WERI-Rb-1 (cell line): Measurements from ENCODE around the gene UQCRFS1.
A peak's percentile ranks its signal among the peaks of the same experiment; 100 is the strongest.

Experiments used
- DNase-seq: peaks from one replicate; pipeline ENCODE4 v3.0.0-alpha.2; 2020
- H3K27ac ChIP-seq: fragments of 250-450 bp; sonication (Bioruptor Pico); 2 replicates; pipeline ENCODE4 v1.5.1; 2020; ENCODE audit warnings: mild to moderate bottlenecking, moderate library complexity
- H3K27me3 ChIP-seq: fragments of 250-450 bp; sonication (Bioruptor Pico); 2 replicates; pipeline ENCODE4 v1.5.1; 2021; ENCODE audit warnings: mild to moderate bottlenecking, low read depth, moderate library complexity; ENCODE audit not compliant: insufficient read depth, severe bottlenecking
- H3K36me3 ChIP-seq: fragments of 250-450 bp; sonication (Bioruptor Pico); 2 replicates; pipeline ENCODE4 v1.5.1; 2020; ENCODE audit warnings: mild to moderate bottlenecking, moderate library complexity
- H3K4me3 ChIP-seq: 2 replicates; pipeline ENCODE4 v1.5.1; 2011; ENCODE audit warnings: low read depth, mild to moderate bottlenecking, control low read depth, low read length
- H3K9me3 ChIP-seq: fragments of 250-450 bp; sonication (Bioruptor Pico); 2 replicates; pipeline ENCODE4 v1.5.1; 2021; ENCODE audit warnings: mild to moderate bottlenecking, moderate library complexity; ENCODE audit not compliant: severe bottlenecking
- CTCF ChIP-seq: IDR thresholded peaks from 2 replicates; pipeline ENCODE4 v1.5.1; 2011; ENCODE audit warnings: low read depth, mild to moderate bottlenecking, control low read depth, inconsistent platforms, low read length

Gene UQCRFS1

GRCh38 chr19:29212648-29213573 lies at the start of gene UQCRFS1:
TSS of gene UQCRFS1 (minus strand) at chr19:29213151. CDS start at chr19:29213118, 33 bp downstream.
- peak within 1 kb of the TSS; percentile 96 for H3K27ac ChIP-seq
- no peak for TF ChIP-seq CTCF
- peaks cover 2% of the 10 kb centered on the region for H3K27me3 ChIP-seq
- DNase-seq, result peak; percentile 97
- H3K9me3 ChIP-seq, result peaks cover 6% of the 10 kb centered on the region
- H3K36me3 ChIP-seq, result peaks cover 26% of the 10 kb centered on the region
- H3K4me3 ChIP-seq, result peak within 1 kb of the TSS; percentile 99

- peaks cover 71% of the 10 kb centered on the region for H3K27me3 ChIP-seq
- no peaks in the 10 kb centered on the region for H3K9me3 ChIP-seq
- TF ChIP-seq CTCF, result no peak
- H3K36me3 ChIP-seq, result no peaks in the 10 kb centered on the region
- H3K4me3 ChIP-seq, result no peak overlapping the region
- no peak overlapping the region for H3K27ac ChIP-seq
- DNase-seq, result no peak
These were observed 49.1 kb upstream of the UQCRFS1 start for GRCh38 chr19:29262085-29262484.

- H3K36me3 ChIP-seq, result no peaks in the 10 kb centered on the region
- peak; percentile 66 for TF ChIP-seq CTCF
- H3K27ac ChIP-seq, result no peak overlapping the region
- H3K27me3 ChIP-seq, result peaks cover 69% of the 10 kb centered on the region
- no peak overlapping the region for H3K4me3 ChIP-seq
- H3K9me3 ChIP-seq, result no peaks in the 10 kb centered on the region
- DNase-seq, result peak; percentile 59
These were observed 47.7 kb upstream of the UQCRFS1 start for GRCh38 chr19:29260477-29261317.

- Histone ChIP-seq H3K27me3 (peaks cover 70% of the 10 kb centered on the region), H3K27ac (no peak overlapping the region), H3K36me3 (no peaks in the 10 kb centered on the region), H3K9me3 (no peaks in the 10 kb centered on the region), H3K4me3 (no peak overlapping the region)
- no peak for DNase-seq
- no peak for TF ChIP-seq CTCF
These were observed 46.9 kb upstream of the UQCRFS1 start for GRCh38 chr19:29259867-29260281.

GRCh38 chr19:29259153-29259552 lies 46.2 kb upstream of the UQCRFS1 start:
- H3K36me3 ChIP-seq, result no peaks in the 10 kb centered on the region
- peak; percentile 73 for TF ChIP-seq CTCF
- H3K4me3 ChIP-seq, result no peak overlapping the region
- no peak overlapping the region for H3K27ac ChIP-seq
- no peaks in the 10 kb centered on the region for H3K9me3 ChIP-seq
- DNase-seq, result peak; percentile 28
- peaks cover 71% of the 10 kb centered on the region for H3K27me3 ChIP-seq
